Retina (tissue), 1 donor: ENCODE results near the gene ZNF546.
"Not testable (repeated sequence)": the region's sequence is repeated elsewhere in the genome, so short reads cannot be mapped to it uniquely, and the experiment has no call there.

Experiments used
- DNase-seq: peaks from one replicate; pipeline ENCODE4 v3.0.0-alpha.2; 2016

The ZNF546 gene

GRCh38 chr19:39996811-39997637 lies at the start of gene ZNF546:
TSS of gene ZNF546 (plus strand) at chr19:39997060. CDS start at chr19:39998327, 1,267 bp downstream.
- peak; percentile 98 for DNase-seq

GRCh38 chr19:39949026-39949747 lies 47.7 kb upstream of the ZNF546 start:
- DNase-seq, result no peak

- no peak for DNase-seq
These were observed 45.7 kb upstream of the ZNF546 start for GRCh38 chr19:39951065-39951650.

- no peak for DNase-seq
These were observed 45.2 kb upstream of the ZNF546 start for GRCh38 chr19:39951686-39952085.

- no peak for DNase-seq
These were observed 42.9 kb upstream of the ZNF546 start for GRCh38 chr19:39953915-39954314.

GRCh38 chr19:39957886-39958285 lies 39.0 kb upstream of the ZNF546 start:
- DNase-seq, result not testable (repeated sequence)

- DNase-seq, result not testable (repeated sequence)
These were observed 37.9 kb upstream of the ZNF546 start for GRCh38 chr19:39958942-39959341.

- not testable (repeated sequence) for DNase-seq
These were observed 37.5 kb upstream of the ZNF546 start for GRCh38 chr19:39959407-39959806.

- no peak for DNase-seq
These were observed 33.0 kb upstream of the ZNF546 start for GRCh38 chr19:39963898-39964297.

GRCh38 chr19:39966617-39967016 lies 30.2 kb upstream of the ZNF546 start:
- no peak for DNase-seq

- DNase-seq, result no peak
These were observed 29.3 kb upstream of the ZNF546 start for GRCh38 chr19:39967561-39967960.

GRCh38 chr19:39968789-39969188 lies 28.1 kb upstream of the ZNF546 start:
- DNase-seq, result no peak

- DNase-seq, result no peak
These were observed 27.6 kb upstream of the ZNF546 start for GRCh38 chr19:39969266-39969665.

GRCh38 chr19:39969681-39970424 lies 27.0 kb upstream of the ZNF546 start:
- DNase-seq, result no peak

GRCh38 chr19:39970425-39970674 lies 26.5 kb upstream of the ZNF546 start:
- no peak for DNase-seq

GRCh38 chr19:39970675-39971379 lies 26.0 kb upstream of the ZNF546 start, which contains the start of gene PSMC4:
TSS of gene PSMC4 (plus strand) at chr19:39971165. CDS start at chr19:39971203, 38 bp downstream.
- DNase-seq, result peak; percentile 98

GRCh38 chr19:39971380-39972035 lies 25.4 kb upstream of the ZNF546 start:
- no peak for DNase-seq

GRCh38 chr19:39974377-39975155 lies 22.3 kb upstream of the ZNF546 start:
- no peak for DNase-seq

- no peak for DNase-seq
These were observed 14.0 kb upstream of the ZNF546 start for GRCh38 chr19:39982883-39983282.

- no peak for DNase-seq
These were observed 13.1 kb upstream of the ZNF546 start for GRCh38 chr19:39983695-39984300.

GRCh38 chr19:39986643-39987042 lies 10.2 kb upstream of the ZNF546 start:
- DNase-seq, result no peak
